PFSK-1 (cell line): ENCODE results near the gene POU6F2.

Experiments used
- FOXP2 ChIP-seq: optimal IDR thresholded peaks from 2 replicates; pipeline ENCODE3; 2011; ENCODE audit warnings: borderline replicate concordance, control low read depth, inconsistent platforms; ENCODE audit not compliant: insufficient read depth; ENCODE audit errors: extremely low read length, extremely low read depth
- POLR2AphosphoS5 ChIP-seq: IDR thresholded peaks from 2 replicates; pipeline ENCODE4 v1.6.1; 2012; ENCODE audit warnings: low read depth, mild to moderate bottlenecking, control low read depth, low read length, moderate library complexity
- SIN3A ChIP-seq: IDR thresholded peaks from 2 replicates; pipeline ENCODE4 v1.6.1; 2012; ENCODE audit warnings: mild to moderate bottlenecking, low read length, moderate library complexity, borderline replicate concordance; ENCODE audit not compliant: insufficient read depth
- TAF1 ChIP-seq: IDR thresholded peaks from 2 replicates; pipeline ENCODE4 v1.6.1; 2012; ENCODE audit warnings: low read length, control low read depth, borderline replicate concordance; ENCODE audit not compliant: insufficient read depth
- TF ChIP-seq, protein P1 (sequence below), 2 experiments: IDR thresholded peaks; 2 replicates each; pipeline versions ENCODE4 v1.6.1 to v1.8.0; 2011 to 2012; ENCODE audit warnings: low read depth in 2 of 2, low read length in 2 of 2, control low read depth in 1 of 2, inconsistent platforms in 1 of 2, mild to moderate bottlenecking in 1 of 2, moderate library complexity in 1 of 2; ENCODE audit not compliant: insufficient read depth in 1 of 2

POU6F2 gene

DNA sequence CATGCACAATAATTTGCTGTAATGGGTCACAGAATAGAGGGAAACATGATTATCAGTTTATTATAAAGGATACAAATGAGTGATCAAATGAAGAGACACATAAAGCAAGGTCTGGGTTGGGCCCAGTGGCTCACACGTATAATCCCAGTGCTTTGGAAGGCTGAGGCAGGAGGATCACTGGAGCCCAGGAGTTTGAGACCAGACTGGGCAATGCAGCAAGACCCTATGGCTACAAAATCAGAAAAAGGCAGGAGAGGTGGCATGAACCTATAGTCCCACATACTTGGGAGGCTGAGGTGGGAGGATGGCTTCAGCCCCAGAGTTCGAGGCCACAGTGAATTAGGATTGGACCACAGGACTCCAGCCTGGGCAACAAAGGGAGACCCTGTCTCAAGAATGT, 421.7 kb downstream of the POU6F2 start:
- TF ChIP-seq POLR2AphosphoS5 (no peak), TAF1 (no peak), FOXP2 (no peak), SIN3A (no peak)
- TF ChIP-seq, protein P1, sequence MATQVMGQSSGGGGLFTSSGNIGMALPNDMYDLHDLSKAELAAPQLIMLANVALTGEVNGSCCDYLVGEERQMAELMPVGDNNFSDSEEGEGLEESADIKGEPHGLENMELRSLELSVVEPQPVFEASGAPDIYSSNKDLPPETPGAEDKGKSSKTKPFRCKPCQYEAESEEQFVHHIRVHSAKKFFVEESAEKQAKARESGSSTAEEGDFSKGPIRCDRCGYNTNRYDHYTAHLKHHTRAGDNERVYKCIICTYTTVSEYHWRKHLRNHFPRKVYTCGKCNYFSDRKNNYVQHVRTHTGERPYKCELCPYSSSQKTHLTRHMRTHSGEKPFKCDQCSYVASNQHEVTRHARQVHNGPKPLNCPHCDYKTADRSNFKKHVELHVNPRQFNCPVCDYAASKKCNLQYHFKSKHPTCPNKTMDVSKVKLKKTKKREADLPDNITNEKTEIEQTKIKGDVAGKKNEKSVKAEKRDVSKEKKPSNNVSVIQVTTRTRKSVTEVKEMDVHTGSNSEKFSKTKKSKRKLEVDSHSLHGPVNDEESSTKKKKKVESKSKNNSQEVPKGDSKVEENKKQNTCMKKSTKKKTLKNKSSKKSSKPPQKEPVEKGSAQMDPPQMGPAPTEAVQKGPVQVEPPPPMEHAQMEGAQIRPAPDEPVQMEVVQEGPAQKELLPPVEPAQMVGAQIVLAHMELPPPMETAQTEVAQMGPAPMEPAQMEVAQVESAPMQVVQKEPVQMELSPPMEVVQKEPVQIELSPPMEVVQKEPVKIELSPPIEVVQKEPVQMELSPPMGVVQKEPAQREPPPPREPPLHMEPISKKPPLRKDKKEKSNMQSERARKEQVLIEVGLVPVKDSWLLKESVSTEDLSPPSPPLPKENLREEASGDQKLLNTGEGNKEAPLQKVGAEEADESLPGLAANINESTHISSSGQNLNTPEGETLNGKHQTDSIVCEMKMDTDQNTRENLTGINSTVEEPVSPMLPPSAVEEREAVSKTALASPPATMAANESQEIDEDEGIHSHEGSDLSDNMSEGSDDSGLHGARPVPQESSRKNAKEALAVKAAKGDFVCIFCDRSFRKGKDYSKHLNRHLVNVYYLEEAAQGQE (IDR thresholded peaks at IDR 0.05; ENCODE audit: insufficient read depth in 1 of 2, low read depth in 2 of 2, low read length in 2 of 2) = no peak

GRCh38 chr7:39399986-39400385, 422.3 kb downstream of the POU6F2 start:
- TF ChIP-seq, protein P1 (IDR thresholded peaks at IDR 0.05; ENCODE audit: insufficient read depth in 1 of 2, low read depth in 2 of 2, low read length in 2 of 2) = no peak
- TF ChIP-seq TAF1 (no peak), POLR2AphosphoS5 (no peak), SIN3A (no peak), FOXP2 (no peak)

DNA sequence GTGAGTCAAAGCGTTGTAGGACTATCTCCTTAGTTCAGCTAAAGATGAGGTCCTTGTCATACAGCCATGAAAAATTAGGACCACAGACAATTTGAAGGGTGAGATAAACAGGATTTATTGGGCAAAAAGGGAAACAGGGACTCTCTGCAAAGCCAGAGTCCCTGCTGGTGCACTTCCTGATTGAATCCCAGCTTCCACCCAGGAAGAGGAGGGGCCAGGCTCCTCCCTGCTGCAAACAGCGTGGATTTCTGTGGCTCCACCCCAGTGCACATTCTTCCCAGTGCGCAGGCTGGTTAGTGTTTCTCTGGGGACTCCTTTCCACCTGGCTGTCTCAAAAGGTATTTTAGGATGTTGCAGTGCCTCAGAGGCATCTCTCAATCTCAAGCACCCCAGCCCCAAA, 423.1 kb downstream of the POU6F2 start:
- no peak for TF ChIP-seq POLR2AphosphoS5

- TF ChIP-seq TAF1 (no peak), POLR2AphosphoS5 (no peak), FOXP2 (no peak), SIN3A (no peak)
- TF ChIP-seq, protein P1 (IDR thresholded peaks at IDR 0.05; ENCODE audit: insufficient read depth in 1 of 2, low read depth in 2 of 2, low read length in 2 of 2) = no peak
Measured at GRCh38 chr7:39402034-39402433, 424.3 kb downstream of the POU6F2 start.

- no peak for TF ChIP-seq FOXP2
- no peak for TF ChIP-seq TAF1
- TF ChIP-seq, protein P1 (IDR thresholded peaks at IDR 0.05; ENCODE audit: insufficient read depth in 1 of 2, low read depth in 2 of 2, low read length in 2 of 2) = no peak
- no peak for TF ChIP-seq POLR2AphosphoS5
- no peak for TF ChIP-seq SIN3A
Measured at GRCh38 chr7:39404907-39405306, 427.2 kb downstream of the POU6F2 start.
